ENCODE measurements around the gene GATAD2A. TPM values are rescaled to one million over a fixed set of nuclear protein-coding genes. Genes with fewer than 3 reads are reported as not detected.

GATAD2A gene
- total RNA-seq, 1 donor from 2014 or later, result 91.0 TPM

DNA sequence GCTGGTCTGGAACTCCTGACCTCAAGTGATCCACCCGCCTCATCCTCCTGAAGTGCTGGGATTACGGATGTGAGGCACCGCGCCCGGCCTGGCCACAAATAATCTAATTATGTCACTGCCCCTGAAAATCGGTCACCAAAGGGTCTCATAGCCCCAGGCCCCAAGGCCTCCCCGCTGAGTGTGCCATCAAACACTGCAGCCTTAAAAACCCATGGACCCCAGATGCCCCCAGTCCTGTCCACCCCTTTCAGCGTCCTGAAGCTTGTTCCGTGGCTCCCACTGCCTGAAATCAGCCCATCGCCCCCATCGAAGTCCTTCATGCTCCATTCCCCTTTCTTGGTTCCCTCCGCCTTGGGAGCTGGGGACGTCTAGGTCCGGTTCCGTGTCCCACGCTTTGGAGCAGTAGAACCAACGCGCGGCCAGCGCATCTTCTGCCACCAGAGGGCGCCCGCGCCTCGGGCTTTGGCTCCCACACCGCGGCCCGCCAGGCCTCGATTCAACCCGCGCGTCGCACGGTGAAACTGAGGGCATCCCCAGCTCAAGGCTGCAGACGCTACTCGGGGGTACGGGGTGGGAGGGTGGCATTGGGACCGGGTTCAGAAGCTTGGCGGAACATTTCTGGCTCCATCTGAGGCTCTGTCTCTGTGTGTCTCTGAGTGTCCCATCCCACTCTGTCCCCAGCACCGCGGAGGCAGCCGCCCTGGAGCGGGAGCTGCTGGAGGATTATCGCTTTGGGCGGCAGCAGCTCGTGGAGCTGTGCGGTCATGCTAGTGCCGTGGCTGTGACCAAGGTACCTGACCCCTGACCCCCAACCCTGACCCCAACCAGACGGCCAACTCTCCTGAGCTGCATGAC lies 126.7 kb downstream of the GATAD2A start:
- Mint-ChIP-seq H3K27me3 (peaks cover 10% of the 10 kb centered on the region), H3K9me3 (ENCODE audit: low read depth) (no peaks in the 10 kb centered on the region), H3K27ac (no peak overlapping the region), H3K4me1 (ENCODE audit: low read depth) (no peaks in the 10 kb centered on the region), H3K4me3 (ENCODE audit: low read depth) (no peak overlapping the region), H3K36me3 (ENCODE audit: insufficient read depth) (peaks cover 6% of the 10 kb centered on the region)
- peak; percentile 76 for DNase-seq (ENCODE audit: low spot score, unreplicated experiment)
- TF ChIP-seq, protein P1, sequence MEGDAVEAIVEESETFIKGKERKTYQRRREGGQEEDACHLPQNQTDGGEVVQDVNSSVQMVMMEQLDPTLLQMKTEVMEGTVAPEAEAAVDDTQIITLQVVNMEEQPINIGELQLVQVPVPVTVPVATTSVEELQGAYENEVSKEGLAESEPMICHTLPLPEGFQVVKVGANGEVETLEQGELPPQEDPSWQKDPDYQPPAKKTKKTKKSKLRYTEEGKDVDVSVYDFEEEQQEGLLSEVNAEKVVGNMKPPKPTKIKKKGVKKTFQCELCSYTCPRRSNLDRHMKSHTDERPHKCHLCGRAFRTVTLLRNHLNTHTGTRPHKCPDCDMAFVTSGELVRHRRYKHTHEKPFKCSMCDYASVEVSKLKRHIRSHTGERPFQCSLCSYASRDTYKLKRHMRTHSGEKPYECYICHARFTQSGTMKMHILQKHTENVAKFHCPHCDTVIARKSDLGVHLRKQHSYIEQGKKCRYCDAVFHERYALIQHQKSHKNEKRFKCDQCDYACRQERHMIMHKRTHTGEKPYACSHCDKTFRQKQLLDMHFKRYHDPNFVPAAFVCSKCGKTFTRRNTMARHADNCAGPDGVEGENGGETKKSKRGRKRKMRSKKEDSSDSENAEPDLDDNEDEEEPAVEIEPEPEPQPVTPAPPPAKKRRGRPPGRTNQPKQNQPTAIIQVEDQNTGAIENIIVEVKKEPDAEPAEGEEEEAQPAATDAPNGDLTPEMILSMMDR (IDR thresholded peaks at IDR 0.05; ENCODE audit: unreplicated experiment), result peak; percentile 95

DNA sequence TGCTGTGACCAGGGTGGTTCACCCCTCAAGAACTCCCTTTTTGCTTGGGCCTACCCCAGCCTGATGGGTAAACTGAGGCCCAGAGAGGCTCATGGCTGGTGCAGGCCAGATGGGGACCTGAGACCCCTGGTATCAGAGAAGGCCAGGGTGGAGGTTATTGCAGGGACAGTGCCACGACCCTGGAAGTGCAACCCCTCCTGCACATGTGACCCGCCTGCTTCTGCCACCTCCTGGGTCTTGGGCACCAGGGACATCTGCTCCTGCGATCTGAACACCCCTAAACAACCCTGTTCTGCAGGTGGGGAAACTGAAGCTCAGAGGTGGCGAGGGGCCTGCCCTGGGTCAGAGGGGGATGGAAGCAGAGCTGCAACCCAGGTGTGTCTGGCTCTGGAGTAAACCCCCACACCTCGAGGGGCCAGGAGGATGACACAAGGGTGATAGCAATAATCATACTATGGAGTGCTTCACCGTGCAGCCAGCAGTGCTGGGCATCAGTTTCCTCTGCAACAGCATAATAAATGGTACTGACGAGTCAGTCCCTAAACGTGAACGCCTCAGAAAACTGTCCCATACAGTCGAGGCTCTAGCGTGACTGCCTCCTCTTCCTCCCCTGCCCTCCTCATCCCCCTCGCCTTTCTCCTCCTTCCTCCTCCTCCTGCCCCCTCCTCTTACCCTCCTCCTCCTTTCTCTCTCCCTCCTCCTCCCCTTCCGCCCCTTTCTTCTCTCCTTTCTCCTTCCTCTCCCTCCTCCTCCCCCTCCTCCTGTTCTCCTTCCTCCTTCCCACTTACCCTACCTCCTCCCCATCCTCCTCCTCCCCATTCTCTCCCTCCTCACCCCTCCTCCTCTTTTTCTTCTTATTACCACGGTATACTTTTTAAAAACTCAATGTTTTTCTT lies 127.6 kb downstream of the GATAD2A start:
- no peak for DNase-seq (ENCODE audit: low spot score, unreplicated experiment)
- TF ChIP-seq, protein P1 (IDR thresholded peaks at IDR 0.05; ENCODE audit: unreplicated experiment), result no peak
- no peak overlapping the region for H3K27ac Mint-ChIP-seq
- no peaks in the 10 kb centered on the region for H3K9me3 Mint-ChIP-seq (ENCODE audit: low read depth)
- no peak overlapping the region for H3K4me3 Mint-ChIP-seq (ENCODE audit: low read depth)
- H3K4me1 Mint-ChIP-seq (ENCODE audit: low read depth), result no peaks in the 10 kb centered on the region
- peaks cover 6% of the 10 kb centered on the region for H3K36me3 Mint-ChIP-seq (ENCODE audit: insufficient read depth)
- H3K27me3 Mint-ChIP-seq, result peaks cover 15% of the 10 kb centered on the region

DNA sequence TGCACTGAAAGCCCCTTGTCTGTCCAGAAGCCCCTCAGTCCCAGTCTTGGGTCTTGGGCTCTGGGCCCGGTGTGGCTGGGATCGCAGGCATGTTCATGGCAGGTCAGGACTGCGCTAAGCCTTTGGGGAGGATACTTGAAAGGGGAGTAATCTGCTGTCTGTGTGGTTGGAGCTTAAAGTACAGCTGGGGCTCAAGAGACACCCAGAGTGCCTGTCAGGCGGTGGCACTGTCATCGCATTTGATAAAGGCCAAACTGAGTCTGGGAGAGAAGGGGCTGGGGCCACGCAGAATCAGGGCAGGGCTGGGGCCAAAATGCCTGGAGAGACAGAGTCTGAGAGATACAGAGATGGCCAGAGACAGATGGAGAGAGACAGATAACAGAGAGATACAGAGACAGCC lies 128.4 kb downstream of the GATAD2A start:
- TF ChIP-seq, protein P1 (IDR thresholded peaks at IDR 0.05; ENCODE audit: unreplicated experiment), result no peak
- Mint-ChIP-seq H3K27me3 (peaks cover 20% of the 10 kb centered on the region), H3K27ac (peak overlapping the region; percentile 63), H3K4me1 (ENCODE audit: low read depth) (peaks cover 3% of the 10 kb centered on the region), H3K4me3 (ENCODE audit: low read depth) (no peak overlapping the region), H3K9me3 (ENCODE audit: low read depth) (no peaks in the 10 kb centered on the region), H3K36me3 (ENCODE audit: insufficient read depth) (peaks cover 6% of the 10 kb centered on the region)
- no peak for DNase-seq (ENCODE audit: low spot score, unreplicated experiment)

- Mint-ChIP-seq H3K9me3 (ENCODE audit: low read depth) (no peaks in the 10 kb centered on the region), H3K36me3 (ENCODE audit: insufficient read depth) (peaks cover 6% of the 10 kb centered on the region), H3K27me3 (peaks cover 24% of the 10 kb centered on the region), H3K27ac (peak overlapping the region; percentile 63), H3K4me1 (ENCODE audit: low read depth) (peaks cover 3% of the 10 kb centered on the region), H3K4me3 (ENCODE audit: low read depth) (peak overlapping the region; percentile 29)
- no peak for DNase-seq (ENCODE audit: low spot score, unreplicated experiment)
- TF ChIP-seq, protein P1 (IDR thresholded peaks at IDR 0.05; ENCODE audit: unreplicated experiment), result no peak
Observed at GRCh38 chr19:19534556-19535265, 129.2 kb downstream of the GATAD2A start.

Data from progenitor cell of endocrine pancreas (in vitro differentiated cells).